Astrocyte (in vitro differentiated cells and primary cell): ENCODE results near the gene ATP2C1. TPM values are rescaled to one million over a fixed set of nuclear protein-coding genes. Genes with fewer than 3 reads are reported as not detected.
A peak's percentile ranks its signal among the peaks of the same experiment; 100 is the strongest.

Experiments
- DNase-seq: peaks from one replicate; pipeline ENCODE4 v3.0.0-alpha.2; 2010; ENCODE audit warnings: low read depth
- FAIRE-seq: peaks from 2 replicates; lab custom pipeline; 2011; peaks lifted over from hg19 to GRCh38; lab: Jason Lieb, UNC
- H2AFZ ChIP-seq: 2 replicates; pipeline ENCODE4 v1.6.0; 2012; ENCODE audit warnings: low read depth, low read length, inconsistent platforms
- H3K27ac ChIP-seq: 2 replicates; pipeline ENCODE4 v1.5.1; 2011; ENCODE audit warnings: low read depth, low read length, inconsistent platforms
- H3K27me3 ChIP-seq: 2 replicates; pipeline ENCODE4 v1.6.0; 2011; ENCODE audit warnings: low read length, inconsistent platforms; ENCODE audit not compliant: insufficient read depth
- H3K36me3 ChIP-seq: 2 replicates; pipeline ENCODE4 v1.5.1; 2011; ENCODE audit warnings: low read length, inconsistent platforms; ENCODE audit not compliant: insufficient read depth
- H3K4me1 ChIP-seq: 2 replicates; pipeline ENCODE4 v1.5.1; 2011; ENCODE audit warnings: low read length, inconsistent platforms; ENCODE audit not compliant: insufficient read depth
- H3K4me2 ChIP-seq: 2 replicates; pipeline ENCODE4 v1.6.0; 2012; ENCODE audit warnings: low read length, inconsistent platforms
- H3K4me3 ChIP-seq: 2 replicates; pipeline ENCODE4 v1.5.1; 2011; ENCODE audit warnings: low read depth, mild to moderate bottlenecking, low read length, inconsistent platforms; ENCODE audit not compliant: insufficient read depth
- H3K79me2 ChIP-seq: 2 replicates; pipeline ENCODE4 v1.6.0; 2012; ENCODE audit warnings: mild to moderate bottlenecking, low read length, inconsistent platforms; ENCODE audit not compliant: insufficient read depth
- H3K9ac ChIP-seq: 2 replicates; pipeline ENCODE4 v1.6.0; 2012; ENCODE audit warnings: mild to moderate bottlenecking, low read length, inconsistent platforms
- H3K9me3 ChIP-seq: 2 replicates; pipeline ENCODE4 v1.5.1; 2012; ENCODE audit warnings: low read depth, mild to moderate bottlenecking, low read length, inconsistent platforms; ENCODE audit not compliant: insufficient read depth
- H4K20me1 ChIP-seq: 2 replicates; pipeline ENCODE4 v1.6.0; 2012; ENCODE audit warnings: low read length, inconsistent platforms; ENCODE audit not compliant: insufficient read depth
- H3K27ac Mint-ChIP-seq: one replicate; pipeline ENCODE4 v1.8.0; 2021; ENCODE audit warnings: mild to moderate bottlenecking, mixed read lengths; ENCODE audit not compliant: unreplicated experiment
- H3K27me3 Mint-ChIP-seq: one replicate; pipeline ENCODE4 v1.8.0; 2021; ENCODE audit warnings: low read depth, mixed read lengths; ENCODE audit not compliant: unreplicated experiment
- H3K36me3 Mint-ChIP-seq: one replicate; pipeline ENCODE4 v1.8.0; 2021; ENCODE audit warnings: low read depth, mixed read lengths; ENCODE audit not compliant: unreplicated experiment
- H3K4me1 Mint-ChIP-seq: one replicate; pipeline ENCODE4 v1.8.0; 2021; ENCODE audit warnings: low read depth, mixed read lengths; ENCODE audit not compliant: unreplicated experiment
- H3K4me3 Mint-ChIP-seq: one replicate; pipeline ENCODE4 v1.8.0; 2021; ENCODE audit warnings: mild to moderate bottlenecking, moderate library complexity, mixed read lengths; ENCODE audit not compliant: unreplicated experiment
- H3K9me3 Mint-ChIP-seq: one replicate; pipeline ENCODE4 v1.8.0; 2021; ENCODE audit warnings: mild to moderate bottlenecking, mixed read lengths; ENCODE audit not compliant: unreplicated experiment
- EZH2 ChIP-seq: IDR thresholded peaks from 2 replicates; pipeline ENCODE4 v1.6.1; 2012; ENCODE audit warnings: mild to moderate bottlenecking, low read length, inconsistent platforms; ENCODE audit not compliant: insufficient read depth
- total RNA-seq: library from RNA; stranded (reverse); gene quantifications from 2 replicates; pipeline ENCODE4 v1.2.1, GENCODE V29; 2021
- TF ChIP-seq, protein P1 (sequence below): IDR thresholded peaks from 2 replicates; pipeline ENCODE4 v1.5.1; 2011; ENCODE audit warnings: low read depth, mild to moderate bottlenecking, inconsistent platforms, low read length, moderate library complexity; ENCODE audit not compliant: insufficient read depth

The ATP2C1 gene
- total RNA-seq, 1 donor from 2014 or later = 132 TPM

DNA sequence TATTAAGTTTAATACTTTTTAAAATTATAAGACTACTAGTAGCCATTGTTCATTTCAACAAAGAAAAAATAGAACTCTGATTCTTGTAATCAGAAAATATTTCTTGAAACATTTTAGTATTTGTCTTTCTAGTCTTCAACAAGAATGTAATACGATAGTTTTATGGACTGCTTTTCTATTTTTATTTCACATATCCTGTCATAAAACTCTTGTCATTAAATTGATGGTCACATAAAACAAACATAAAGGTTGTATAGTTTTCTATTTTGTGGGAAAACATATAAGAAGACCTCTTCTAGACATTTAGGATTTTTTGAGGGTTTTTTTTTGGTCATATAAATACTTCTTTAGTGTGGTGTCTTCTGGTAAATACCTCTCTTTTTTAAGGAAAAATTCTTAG lies 62.4 kb downstream of the ATP2C1 start:
- no peak overlapping the region for H3K4me2 ChIP-seq
- no peaks in the 10 kb centered on the region for H3K9me3 ChIP-seq
- Mint-ChIP-seq H3K27me3 (no peaks in the 10 kb centered on the region), H3K4me3 (no peak overlapping the region), H3K36me3 (peaks cover 12% of the 10 kb centered on the region), H3K9me3 (no peaks in the 10 kb centered on the region), H3K4me1 (peaks cover 10% of the 10 kb centered on the region), H3K27ac (no peak overlapping the region)
- DNase-seq = no peak
- no peak overlapping the region for H3K9ac ChIP-seq
- peaks cover 32% of the 10 kb centered on the region for H3K36me3 ChIP-seq
- TF ChIP-seq, protein P1, sequence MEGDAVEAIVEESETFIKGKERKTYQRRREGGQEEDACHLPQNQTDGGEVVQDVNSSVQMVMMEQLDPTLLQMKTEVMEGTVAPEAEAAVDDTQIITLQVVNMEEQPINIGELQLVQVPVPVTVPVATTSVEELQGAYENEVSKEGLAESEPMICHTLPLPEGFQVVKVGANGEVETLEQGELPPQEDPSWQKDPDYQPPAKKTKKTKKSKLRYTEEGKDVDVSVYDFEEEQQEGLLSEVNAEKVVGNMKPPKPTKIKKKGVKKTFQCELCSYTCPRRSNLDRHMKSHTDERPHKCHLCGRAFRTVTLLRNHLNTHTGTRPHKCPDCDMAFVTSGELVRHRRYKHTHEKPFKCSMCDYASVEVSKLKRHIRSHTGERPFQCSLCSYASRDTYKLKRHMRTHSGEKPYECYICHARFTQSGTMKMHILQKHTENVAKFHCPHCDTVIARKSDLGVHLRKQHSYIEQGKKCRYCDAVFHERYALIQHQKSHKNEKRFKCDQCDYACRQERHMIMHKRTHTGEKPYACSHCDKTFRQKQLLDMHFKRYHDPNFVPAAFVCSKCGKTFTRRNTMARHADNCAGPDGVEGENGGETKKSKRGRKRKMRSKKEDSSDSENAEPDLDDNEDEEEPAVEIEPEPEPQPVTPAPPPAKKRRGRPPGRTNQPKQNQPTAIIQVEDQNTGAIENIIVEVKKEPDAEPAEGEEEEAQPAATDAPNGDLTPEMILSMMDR = no peak
- no peak for TF ChIP-seq EZH2
- H3K27me3 ChIP-seq = no peaks in the 10 kb centered on the region
- H2AFZ ChIP-seq = no peak overlapping the region
- FAIRE-seq = no peak
- H3K27ac ChIP-seq = no peak overlapping the region
- H3K4me3 ChIP-seq = no peak overlapping the region
- H4K20me1 ChIP-seq = no peaks in the 10 kb centered on the region
- no peaks in the 10 kb centered on the region for H3K79me2 ChIP-seq
- peaks cover 12% of the 10 kb centered on the region for H3K4me1 ChIP-seq

DNA sequence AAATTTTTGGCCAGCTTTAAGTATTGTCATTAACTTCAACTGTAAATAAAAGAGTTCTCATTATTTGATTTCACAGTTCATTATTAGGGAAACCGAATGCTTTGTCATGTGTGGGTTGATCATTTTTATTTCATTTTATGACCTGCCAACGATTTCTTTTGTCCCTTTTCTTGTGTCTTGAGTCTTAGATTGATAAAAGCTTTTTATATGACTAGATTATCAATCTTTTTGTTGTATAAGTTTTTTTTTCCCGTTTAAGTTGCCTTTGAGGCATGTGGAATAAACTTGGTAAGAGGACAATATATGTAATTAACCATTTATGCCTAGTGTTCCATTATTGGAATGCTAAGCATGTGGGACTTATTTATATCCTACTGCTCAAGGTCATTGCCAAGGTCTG lies 62.8 kb downstream of the ATP2C1 start:
- H2AFZ ChIP-seq = no peak overlapping the region
- H3K27ac ChIP-seq = no peak overlapping the region
- no peaks in the 10 kb centered on the region for H4K20me1 ChIP-seq
- H3K4me1 Mint-ChIP-seq = peaks cover 10% of the 10 kb centered on the region
- H3K27me3 Mint-ChIP-seq = no peaks in the 10 kb centered on the region
- H3K79me2 ChIP-seq = no peaks in the 10 kb centered on the region
- H3K4me1 ChIP-seq = peaks cover 12% of the 10 kb centered on the region
- H3K27ac Mint-ChIP-seq = no peak overlapping the region
- H3K4me2 ChIP-seq = no peak overlapping the region
- H3K9ac ChIP-seq = no peak overlapping the region
- peaks cover 36% of the 10 kb centered on the region for H3K36me3 ChIP-seq
- H3K9me3 ChIP-seq = no peaks in the 10 kb centered on the region
- DNase-seq = no peak
- H3K4me3 Mint-ChIP-seq = no peak overlapping the region
- no peaks in the 10 kb centered on the region for H3K9me3 Mint-ChIP-seq
- FAIRE-seq = no peak
- no peaks in the 10 kb centered on the region for H3K27me3 ChIP-seq
- H3K36me3 Mint-ChIP-seq = peaks cover 14% of the 10 kb centered on the region
- TF ChIP-seq EZH2 = no peak
- TF ChIP-seq, protein P1 = no peak
- H3K4me3 ChIP-seq = no peak overlapping the region

GRCh38 chr3:130960139-130960795 lies 66.4 kb downstream of the ATP2C1 start:
- Histone ChIP-seq H3K36me3 (peaks cover 24% of the 10 kb centered on the region), H2AFZ (no peak overlapping the region), H3K27ac (peak overlapping the region; percentile 52), H3K4me2 (peak overlapping the region; percentile 45), H4K20me1 (no peaks in the 10 kb centered on the region), H3K4me1 (peaks cover 29% of the 10 kb centered on the region), H3K79me2 (no peaks in the 10 kb centered on the region), H3K9ac (no peak overlapping the region), H3K27me3 (no peaks in the 10 kb centered on the region), H3K9me3 (no peaks in the 10 kb centered on the region), H3K4me3 (no peak overlapping the region)
- peak; percentile 63 for FAIRE-seq
- Mint-ChIP-seq H3K27me3 (no peaks in the 10 kb centered on the region), H3K4me1 (peaks cover 10% of the 10 kb centered on the region), H3K36me3 (peaks cover 13% of the 10 kb centered on the region), H3K27ac (no peak overlapping the region), H3K9me3 (no peaks in the 10 kb centered on the region), H3K4me3 (no peak overlapping the region)
- peak; percentile 52 for DNase-seq
- no peak for TF ChIP-seq EZH2
- TF ChIP-seq, protein P1 = no peak
